ENCODE measurements around the gene GYS1.
"Not testable (repeated sequence)": the region's sequence is repeated elsewhere in the genome, so short reads cannot be mapped to it uniquely, and the experiment has no call there.

Gene GYS1

DNA sequence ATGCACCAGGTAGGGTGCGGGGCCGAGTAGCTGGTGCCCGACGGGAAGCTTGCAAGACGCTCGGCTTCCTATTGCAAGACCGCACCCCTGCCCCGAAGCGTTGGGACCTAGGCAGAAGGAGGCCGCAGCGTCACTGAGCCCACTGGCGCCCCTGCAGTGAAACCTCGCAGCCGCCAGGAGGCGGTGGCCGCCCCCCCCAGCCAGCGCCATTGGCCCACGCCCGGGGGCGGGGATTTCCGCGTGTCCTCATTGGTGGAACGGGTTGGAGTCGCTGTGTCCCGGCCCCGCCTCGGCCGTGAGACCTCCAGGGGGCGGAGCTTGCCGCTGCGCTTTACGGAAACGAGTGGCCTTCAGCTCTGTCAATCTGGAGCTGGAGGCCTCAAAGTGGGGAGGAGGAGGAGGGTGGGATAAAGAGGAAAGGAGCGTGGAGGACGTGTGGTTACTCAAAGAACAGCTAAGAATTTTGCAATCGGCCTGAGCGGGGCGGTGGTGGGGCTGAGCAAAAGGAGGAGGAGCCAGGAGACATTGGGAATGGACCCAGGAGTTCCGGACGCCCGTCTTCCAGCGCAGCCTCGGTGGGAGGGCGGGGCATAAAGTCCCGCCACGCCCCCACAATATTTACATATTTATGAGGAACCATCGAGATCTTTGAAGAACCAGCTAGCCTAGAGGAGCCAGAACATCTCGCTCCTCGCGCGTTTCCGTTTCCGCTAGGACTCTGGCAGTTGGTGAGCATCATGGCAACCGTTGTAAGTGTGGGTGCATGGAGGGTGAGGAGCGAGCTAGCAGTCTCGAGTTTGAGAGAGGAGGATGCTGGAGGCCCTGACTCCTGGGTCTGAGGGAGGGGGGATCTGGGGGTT, at the start of gene GYS1, which contains the start of gene RUVBL2:
Gene GYS1 (minus strand): TSS at position 135 of the 860 bp plus-strand sequence. CDS start 197 bp downstream, outside the sequence.
Gene RUVBL2 (plus strand): TSS at position 713 of the 860 bp plus-strand sequence. CDS start 25 bp downstream, at position 738.
- peak; percentile 99 for DNase-seq

DNA sequence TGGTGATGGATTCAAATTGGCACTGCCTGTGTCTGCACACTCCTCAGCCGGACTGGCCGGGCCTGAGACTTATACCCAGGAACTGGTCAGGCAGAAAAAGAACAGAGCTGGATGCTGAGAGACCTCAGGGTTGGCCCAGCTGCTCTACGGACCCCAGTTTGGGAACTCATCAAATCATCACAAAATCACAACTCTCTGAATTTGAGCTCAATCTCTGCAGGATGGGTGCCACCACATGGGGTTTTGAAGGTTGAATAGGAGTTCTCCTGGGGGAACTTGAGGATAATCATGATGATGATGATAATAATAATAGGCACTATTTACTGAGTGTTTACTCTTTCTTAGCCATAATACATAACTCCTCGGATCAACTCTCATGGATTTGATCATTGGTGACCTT, 49.6 kb upstream of the GYS1 start:
- DNase-seq: not testable (repeated sequence)

DNA sequence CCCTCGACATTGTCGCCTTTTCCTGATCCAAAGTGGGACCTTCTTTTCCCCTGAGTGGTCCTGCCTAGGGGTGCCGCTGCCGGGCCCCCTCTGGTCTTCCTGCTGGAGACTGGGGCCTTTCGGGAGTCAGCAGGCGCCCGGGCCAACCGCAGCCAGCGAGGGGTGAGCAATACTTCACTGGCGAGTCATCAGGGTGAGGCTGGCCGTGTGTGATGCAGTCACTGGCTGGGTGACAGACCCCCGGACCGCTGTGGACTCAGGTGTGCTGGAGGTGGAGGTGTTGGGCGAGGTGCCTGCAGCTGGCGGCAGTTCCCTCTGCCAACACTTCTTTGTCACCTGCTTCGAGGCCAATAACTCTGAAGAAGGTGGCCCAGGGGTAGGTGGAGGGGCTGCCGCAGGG, 49.1 kb upstream of the GYS1 start:
- DNase-seq: no peak

DNA sequence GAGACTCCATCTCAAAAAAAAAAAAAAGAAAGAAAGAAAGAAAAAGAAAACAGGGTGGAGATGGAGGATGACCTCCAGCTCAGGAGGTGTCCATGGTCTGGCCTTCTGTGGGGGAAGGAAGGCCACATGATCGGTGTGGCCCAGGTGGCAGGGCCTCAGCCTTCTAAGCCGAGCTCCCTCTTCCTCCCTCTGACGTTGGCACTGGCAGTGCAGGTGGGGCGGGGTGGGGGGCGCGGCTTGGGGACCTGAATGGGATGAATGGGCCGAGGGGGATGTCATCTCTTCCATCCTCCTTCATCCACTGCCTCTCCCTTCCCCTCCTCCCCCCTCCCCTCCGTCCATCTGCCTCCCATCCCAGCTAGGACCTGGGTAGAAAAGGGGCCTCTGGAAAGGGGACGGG, 46.6 kb upstream of the GYS1 start:
- DNase-seq: not testable (repeated sequence)

DNA sequence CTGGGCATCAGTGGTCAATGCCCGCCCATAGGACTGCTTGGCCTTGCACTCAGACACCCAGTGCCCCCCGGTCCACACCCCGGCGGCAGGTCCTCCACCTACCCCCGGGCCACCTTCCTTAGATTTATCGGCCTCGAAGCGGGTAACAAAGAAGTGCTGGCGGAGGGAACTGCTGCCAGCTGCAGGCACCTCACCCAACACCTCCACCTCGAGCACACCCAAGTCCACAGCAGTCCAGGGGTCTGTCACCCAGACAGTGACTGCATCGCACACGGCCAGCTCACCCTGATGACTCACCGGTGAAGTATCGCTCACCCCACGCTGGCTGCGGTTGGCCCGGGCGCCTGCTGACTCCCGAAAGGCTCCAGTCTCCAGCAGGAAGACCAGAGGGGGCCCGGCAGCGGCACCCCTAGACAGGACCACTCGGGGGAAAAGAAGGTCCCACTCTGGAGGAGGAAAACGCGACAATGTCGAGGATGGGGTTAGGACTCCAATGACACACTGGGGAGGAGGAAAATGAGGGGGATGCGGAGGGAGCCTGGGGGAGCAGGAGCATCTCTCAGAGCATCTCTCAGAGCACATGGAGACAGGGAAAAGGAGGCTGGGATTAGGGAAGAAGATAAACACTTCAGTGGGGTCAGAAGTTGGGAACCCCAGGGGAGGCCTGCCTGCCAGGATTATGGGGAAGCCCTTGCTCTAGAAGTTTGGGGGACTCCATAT, 45.6 kb upstream of the GYS1 start:
- DNase-seq: not testable (repeated sequence)

DNA sequence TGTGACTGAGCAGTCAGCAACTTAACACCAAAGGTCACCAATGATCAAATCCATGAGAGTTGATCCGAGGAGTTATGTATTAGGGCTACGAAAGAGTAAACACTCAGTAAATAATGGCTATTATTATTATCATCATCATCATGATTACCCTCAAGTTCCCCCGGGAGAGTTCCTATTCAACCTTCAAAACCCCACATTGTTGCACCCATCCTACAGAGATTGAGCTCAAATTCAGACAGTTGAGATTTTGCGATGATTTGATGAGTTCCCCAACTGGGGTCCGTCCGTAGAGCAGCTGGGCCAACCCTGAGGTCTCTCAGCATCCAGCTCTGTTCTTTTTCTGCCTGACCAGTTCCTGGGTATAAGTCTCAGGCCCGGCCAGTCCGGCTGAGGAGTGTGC, 45.0 kb upstream of the GYS1 start:
- DNase-seq: not testable (repeated sequence)

DNA sequence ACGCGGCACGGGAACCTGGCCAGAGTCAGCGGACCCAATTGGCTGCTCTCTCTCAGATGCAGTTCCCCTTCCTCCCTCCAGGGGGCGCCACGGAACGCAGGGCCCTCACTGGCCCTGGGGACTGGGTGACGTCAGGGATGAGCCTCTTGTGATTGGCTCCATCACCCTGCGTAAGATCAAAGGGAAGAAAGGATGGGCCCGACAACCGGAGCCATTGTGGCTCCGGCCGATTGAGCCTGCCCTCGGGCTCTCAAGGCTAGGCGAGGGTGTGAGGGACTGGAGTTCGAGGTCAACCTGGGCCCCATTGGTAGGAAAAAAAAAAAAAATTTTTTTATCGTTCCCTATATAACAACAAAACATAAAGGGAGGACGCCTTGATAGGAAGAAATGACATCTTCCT, 43.7 kb upstream of the GYS1 start, which contains the start of gene CGB1:
Gene CGB1 (minus strand): TSS at position 81 of the 400 bp plus-strand sequence. CDS start 184 bp downstream, outside the sequence.
- peak; percentile 15 for DNase-seq

DNA sequence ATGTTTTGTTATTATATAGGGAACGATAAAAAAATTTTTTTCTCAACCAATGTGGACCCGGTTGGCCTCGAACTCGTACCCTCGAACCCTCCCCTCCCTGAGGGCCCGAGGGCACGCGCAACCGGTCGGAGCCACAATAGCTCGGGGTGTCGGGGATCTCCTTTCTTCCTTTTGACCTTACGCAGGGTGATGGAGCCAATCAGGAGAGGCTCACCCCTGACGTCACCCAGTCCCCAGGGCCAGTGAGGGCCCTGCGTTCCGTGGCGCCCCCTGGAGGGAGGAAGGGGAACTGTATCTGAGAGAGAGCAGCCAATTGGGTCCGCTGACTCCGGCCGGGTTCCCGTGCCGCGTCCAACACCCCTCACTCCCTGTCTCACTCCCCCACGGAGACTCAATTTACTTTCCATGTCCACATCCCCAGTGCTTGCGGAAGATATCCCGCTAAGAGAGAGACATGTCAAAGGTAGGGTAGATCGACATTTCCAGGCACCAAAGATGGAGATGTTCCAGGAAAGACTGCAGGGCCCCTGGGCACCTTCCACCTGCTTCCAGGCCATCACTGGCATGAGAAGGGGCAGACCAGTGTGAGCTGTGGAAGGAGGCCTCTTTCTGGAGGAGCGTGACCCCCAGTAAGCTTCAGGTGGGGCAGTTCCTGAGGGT, 38.7 kb upstream of the GYS1 start, which contains the start of gene CGB2:
Gene CGB2 (plus strand): TSS at position 249 of the 660 bp plus-strand sequence. CDS start 206 bp downstream, at position 455.
- DNase-seq: peak; percentile 30

DNA sequence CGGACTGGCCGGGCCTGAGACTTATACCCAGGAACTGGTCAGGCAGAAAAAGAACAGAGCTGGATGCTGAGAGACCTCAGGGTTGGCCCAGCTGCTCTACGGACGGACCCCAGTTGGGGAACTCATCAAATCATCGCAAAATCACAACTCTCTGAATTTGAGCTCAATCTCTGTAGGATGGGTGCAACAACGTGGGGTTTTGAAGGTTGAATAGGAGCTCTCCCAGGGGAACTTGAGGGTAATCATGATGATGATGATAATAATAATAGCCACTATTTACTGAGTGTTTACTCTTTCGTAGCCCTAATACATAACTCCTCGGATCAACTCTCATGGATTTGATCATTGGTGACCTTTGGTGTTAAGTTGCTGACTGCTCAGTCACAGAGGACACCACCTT, 37.2 kb upstream of the GYS1 start:
- not testable (repeated sequence) for DNase-seq

DNA sequence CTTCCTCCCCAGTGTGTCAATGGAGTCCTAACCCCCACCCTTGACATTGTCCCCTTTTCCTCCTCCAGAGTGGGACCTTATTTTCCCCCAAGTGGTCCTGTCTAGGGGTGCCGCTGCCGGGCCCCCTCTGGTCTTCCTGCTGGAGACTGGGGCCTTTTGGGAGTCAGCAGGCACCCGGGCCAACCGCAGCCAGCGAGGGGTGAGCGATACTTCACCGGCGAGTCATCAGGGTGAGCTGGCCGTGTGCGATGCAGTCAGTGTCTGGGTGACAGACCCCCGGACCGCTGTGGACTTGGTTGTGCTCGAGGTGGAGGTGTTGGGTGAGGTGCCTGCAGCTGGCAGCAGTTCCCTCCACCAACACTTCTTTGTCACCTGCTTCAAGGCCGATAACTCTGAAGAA, 36.6 kb upstream of the GYS1 start:
- not testable (repeated sequence) for DNase-seq

DNA sequence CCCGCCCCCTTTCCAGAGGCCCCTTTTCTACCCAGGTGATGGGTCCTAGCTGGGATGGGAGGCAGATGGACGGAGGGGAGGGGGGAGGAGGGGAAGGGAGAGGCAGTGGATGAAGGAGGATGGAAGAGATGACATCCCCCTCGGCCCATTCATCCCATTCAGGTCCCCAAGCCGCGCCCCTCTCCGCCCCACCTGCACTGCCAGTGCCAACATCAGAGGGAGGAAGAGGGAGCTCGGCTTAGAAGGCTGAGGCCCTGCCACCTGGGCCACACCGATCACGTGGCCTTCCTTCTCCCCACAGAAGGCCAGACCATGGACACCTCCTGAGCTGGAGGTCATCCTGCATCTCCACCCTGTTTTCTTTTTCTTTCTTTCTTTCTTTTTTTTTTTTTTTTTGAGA, 35.6 kb upstream of the GYS1 start:
- DNase-seq: not testable (repeated sequence)

DNA sequence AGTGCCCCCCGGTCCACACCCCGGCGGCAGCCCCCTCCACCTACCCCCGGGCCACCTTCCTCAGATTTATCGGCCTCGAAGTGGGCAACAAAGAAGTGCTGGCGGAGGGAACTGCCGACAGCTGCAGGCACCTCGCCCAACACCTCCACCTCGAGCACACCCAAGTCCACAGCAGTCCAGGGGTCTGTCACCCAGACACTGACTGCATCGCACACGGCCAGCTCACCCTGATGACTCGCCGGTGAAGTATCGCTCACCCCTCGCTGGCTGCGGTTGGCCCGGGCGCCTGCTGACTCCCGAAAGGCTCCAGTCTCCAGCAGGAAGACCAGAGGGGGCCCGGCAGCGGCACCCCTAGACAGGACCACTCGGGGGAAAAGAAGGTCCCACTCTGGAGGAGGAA, 32.5 kb upstream of the GYS1 start:
- not testable (repeated sequence) for DNase-seq

DNA sequence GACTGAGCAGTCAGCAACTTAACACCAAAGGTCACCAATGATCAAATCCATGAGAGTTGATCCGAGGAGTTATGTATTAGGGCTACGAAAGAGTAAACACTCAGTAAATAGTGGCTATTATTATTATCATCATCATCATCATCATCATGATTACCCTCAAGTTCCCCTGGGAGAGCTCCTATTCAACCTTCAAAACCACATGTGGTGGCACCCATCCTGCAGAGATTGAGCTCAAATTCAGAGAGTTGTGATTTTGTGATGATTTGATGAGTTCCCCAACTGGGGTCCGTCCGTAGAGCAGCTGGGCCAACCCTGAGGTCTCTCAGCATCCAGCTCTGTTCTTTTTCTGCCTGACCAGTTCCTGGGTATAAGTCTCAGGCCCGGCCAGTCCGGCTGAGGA, 32.0 kb upstream of the GYS1 start:
- not testable (repeated sequence) for DNase-seq

DNA sequence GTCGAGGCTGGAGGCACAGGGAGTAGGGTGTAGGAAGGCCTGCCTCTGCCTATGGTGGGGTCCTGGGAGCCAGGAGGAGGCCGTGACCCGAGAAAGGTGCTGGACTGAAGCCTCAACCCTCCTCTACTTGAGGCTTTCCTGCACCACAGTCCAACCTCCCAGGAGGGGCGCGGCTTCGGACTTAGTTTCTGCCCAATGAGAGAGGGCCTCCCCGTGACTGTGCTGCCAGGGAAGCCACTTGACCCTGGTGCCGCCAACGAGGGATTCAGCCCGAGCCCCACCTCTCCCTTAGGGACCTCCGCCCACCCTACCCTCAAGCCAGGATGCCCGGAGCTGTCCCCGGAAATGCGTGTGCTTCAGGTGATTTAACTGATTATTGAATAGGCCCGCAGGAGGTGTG, 31.1 kb upstream of the GYS1 start, which contains the start of gene CGB3:
Gene CGB3 (minus strand): TSS at position 101 of the 400 bp plus-strand sequence. CDS start 362 bp downstream, outside the sequence.
- not testable (repeated sequence) for DNase-seq

DNA sequence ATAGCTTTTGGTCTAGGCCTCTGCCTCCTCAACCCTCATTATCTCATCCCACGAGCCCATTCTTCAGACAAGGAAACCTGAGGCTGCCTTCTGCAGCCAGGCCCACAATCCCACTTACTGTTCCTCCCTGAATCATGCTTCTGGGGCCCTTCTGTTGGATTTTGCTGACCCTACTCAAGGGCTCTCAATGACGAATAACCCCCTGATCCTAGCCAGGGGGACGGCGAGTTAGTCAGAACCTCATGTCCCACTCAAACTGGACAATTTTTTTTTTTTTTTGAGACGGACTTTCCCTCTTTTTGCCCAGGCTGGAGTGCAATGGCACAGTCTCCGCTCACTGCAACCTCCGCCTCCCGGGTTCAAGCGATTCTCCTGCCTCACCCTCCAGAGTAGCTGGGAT, 29.0 kb upstream of the GYS1 start:
- no peak for DNase-seq

DNA sequence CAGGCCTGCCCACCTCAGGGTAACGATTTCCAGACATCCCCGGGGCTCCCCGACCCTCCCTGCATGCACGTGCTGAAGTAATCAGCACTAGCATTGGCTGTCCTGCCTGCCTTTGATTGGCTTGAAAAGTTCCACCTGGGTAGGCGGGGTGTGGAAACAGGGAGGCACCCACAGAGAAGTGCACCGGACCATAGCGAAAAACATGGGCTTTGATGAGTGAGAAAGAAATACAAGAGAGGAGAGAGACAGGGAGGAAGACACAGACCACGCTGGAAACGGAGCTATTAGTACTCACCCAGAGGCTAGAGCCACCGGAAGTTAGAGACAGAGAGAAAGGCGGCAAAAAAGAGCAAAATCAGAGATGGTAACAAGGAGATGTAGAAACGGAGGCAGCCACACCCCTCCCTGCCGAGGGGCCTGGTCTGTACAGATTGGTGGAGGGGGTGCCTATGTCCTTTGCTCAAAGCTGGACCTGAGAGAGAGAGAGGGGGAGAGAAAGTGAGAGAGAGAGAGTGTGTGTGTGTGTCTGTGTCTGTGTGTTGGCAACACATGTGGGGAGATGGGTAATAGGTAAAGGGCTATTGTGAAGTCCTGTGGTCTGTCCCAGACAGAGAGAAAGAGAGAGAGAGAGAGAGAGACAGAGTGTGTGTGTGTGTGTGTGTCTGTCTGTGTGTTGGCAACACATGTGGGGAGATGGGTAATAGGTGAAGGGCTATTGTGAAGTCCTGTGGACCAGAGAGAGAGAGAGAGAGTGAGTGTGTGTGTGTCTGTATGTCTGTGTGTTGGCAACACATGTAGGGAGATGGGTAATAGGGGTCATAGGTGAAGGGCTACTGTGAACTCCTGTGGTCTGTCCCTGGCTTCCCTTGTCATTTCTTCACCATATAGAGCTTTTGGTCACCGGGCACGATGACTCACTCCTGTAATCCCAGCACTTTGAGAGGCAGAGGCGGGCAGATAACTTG, 28.1 kb upstream of the GYS1 start:
- no peak for DNase-seq

DNA sequence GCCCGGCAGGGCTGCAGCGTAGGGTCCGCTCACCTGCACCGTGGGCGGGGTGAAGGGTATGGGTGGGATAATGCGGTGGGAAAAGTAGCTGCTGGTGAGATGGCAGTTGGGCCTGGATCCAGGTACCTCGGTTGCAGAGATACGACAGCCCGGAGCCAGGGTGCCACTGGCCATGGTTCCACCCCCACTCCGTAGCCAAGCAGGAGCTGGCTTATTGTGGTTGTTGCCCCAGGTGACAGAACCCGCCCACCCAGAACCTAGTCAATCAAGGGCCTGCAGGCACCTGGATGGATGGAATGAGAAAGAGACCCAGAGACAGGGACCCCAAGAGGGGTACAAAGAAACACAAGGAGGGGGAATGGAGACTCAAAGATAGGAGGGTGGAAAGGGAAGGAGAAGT, 27.2 kb upstream of the GYS1 start:
- DNase-seq: peak; percentile 13

DNA sequence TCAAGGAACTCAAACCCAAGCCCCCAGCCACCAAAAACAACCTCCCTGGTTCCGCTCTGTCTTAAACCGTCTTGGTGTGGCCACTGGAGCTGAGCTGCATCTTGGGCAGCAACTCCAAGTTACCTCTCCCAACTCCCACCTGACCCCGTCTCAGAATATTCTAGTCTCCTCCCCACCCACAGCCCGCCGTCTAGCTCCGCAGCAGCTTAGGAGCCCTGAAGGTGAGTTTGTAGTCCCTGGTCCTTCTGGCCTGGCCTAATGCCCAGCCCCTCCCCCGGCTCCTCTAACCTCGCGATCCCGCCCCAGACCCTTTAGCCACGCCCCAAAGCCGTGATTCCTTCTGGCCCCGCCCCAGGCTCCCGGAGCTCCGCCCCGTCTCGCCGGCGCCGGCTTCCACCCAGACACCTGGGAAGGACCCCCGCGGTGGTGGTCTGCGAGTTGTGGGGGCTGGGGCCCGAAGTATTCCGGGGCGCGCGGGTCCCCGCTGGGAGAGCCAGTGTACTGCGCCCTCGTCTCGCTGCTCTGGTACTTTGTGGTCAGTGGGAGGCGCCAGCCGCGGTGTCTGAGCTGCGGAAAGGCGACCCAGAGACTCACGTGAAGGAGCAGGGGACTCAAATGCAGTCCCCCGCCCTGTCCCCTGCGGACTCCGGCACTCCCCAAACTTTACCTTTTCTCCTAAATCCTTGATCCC, 26.3 kb upstream of the GYS1 start:
- peak; percentile 83 for DNase-seq

DNA sequence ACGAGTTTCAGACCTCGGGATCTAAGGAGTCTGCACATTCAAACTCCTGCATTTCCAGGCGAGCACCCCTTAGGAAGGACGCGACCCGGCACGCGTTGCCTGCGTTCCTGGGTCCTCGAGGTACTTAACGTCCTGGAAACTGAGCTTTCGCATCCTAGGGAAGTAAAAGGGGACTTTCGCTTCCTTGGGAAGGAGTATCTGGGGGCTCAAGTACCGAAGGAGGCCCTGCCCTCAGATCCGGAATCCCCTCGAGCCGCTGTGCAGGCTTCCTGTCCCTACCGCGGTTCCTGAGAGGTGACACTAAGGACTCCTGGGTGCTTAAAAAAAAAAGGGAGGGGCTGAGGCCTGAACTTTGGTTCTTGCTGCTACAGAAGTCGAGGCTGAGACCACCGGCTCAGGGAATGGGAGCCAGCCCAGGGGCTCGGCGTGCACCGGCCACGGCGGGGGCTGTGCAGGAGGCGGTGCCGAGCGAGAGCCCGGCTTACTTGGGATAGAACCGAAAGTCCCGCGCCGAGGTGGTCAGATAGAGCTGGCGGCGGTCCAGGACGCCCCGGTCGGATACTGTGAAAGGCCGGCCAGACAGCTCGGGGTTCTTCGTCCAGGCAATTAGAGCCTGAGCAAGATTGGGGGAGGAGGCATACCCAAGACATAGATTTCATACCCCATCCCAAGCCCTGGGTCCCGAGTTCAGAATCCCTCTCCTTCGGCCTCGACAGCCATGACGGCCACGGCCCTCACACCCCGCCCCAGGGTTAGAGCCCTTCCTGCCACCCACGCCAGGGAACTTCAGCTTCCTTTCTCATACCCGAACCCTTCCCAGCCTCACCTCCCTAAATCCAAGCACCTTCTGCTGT, 25.5 kb upstream of the GYS1 start:
- not testable (repeated sequence) for DNase-seq
